NK-92 (cell line): Measurements from ENCODE around the gene ERI3.

ENCODE experiments used
- DNase-seq: peaks from one replicate; lab custom pipeline; 2025; ENCODE audit not compliant: unreplicated experiment; lab: John Stamatoyannopoulos, UW

The ERI3 gene

GRCh38 chr1:44289530-44289929 is 65.5 kb downstream of the ERI3 start:
- no peak for DNase-seq

- DNase-seq = no peak
Measured at GRCh38 chr1:44288883-44289282, 66.2 kb downstream of the ERI3 start.

- no peak for DNase-seq
Measured at GRCh38 chr1:44284184-44284583, 70.9 kb downstream of the ERI3 start.

GRCh38 chr1:44283524-44284173 is 71.4 kb downstream of the ERI3 start:
- DNase-seq = no peak

GRCh38 chr1:44282704-44283426 is 72.2 kb downstream of the ERI3 start:
- DNase-seq = no peak

GRCh38 chr1:44281962-44282703 is 72.9 kb downstream of the ERI3 start:
- no peak for DNase-seq

- no peak for DNase-seq
Measured at GRCh38 chr1:44276901-44277300, 78.2 kb downstream of the ERI3 start.

- no peak for DNase-seq
Measured at GRCh38 chr1:44275991-44276405, 79.1 kb downstream of the ERI3 start.

- no peak for DNase-seq
Measured at GRCh38 chr1:44275296-44275962, 79.6 kb downstream of the ERI3 start.

- DNase-seq = no peak
Measured at GRCh38 chr1:44273560-44274350, 81.3 kb downstream of the ERI3 start.

GRCh38 chr1:44272992-44273391 is 82.1 kb downstream of the ERI3 start:
- no peak for DNase-seq

- DNase-seq = no peak
Measured at GRCh38 chr1:44271646-44272045, 83.4 kb downstream of the ERI3 start.

GRCh38 chr1:44270686-44271628 is 84.1 kb downstream of the ERI3 start:
- DNase-seq = no peak

- no peak for DNase-seq
Measured at GRCh38 chr1:44268054-44268453, 87.0 kb downstream of the ERI3 start.

- DNase-seq = no peak
Measured at GRCh38 chr1:44267438-44267837, 87.6 kb downstream of the ERI3 start.

GRCh38 chr1:44266400-44267344 is 88.4 kb downstream of the ERI3 start:
- DNase-seq = no peak

- no peak for DNase-seq
Measured at GRCh38 chr1:44265656-44266358, 89.2 kb downstream of the ERI3 start.

- no peak for DNase-seq
Measured at GRCh38 chr1:44264451-44264771, 90.6 kb downstream of the ERI3 start.
